ENCODE results near the gene BTBD17. TPM values are rescaled to one million over a fixed set of nuclear protein-coding genes. Genes with fewer than 3 reads are reported as not detected.

Gene BTBD17
- total and polyA plus RNA-seq, 2 experiments from 2014 or later, result 1.9 to 5.0 TPM

DNA sequence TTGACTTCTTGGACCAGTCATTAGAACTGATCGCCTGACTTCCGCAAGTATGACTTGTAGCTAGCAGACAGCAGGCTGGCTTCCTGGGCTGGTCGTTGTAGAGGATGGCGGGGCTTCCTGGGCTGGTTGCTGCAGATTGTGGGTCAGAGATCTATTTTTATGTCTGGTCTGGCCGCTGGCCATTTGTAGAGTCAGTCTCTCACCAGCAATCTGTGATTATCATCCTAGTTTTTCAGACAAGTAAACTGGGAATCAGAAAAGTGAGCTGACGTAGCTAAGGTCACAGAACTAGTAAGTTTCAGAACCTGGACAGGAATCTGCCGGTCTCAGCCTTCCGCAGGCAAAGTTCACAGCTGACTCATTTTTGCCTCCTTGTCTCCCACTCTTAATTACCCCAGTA is 24.7 kb upstream of the BTBD17 start (continued):
- TF ChIP-seq, protein P1, sequence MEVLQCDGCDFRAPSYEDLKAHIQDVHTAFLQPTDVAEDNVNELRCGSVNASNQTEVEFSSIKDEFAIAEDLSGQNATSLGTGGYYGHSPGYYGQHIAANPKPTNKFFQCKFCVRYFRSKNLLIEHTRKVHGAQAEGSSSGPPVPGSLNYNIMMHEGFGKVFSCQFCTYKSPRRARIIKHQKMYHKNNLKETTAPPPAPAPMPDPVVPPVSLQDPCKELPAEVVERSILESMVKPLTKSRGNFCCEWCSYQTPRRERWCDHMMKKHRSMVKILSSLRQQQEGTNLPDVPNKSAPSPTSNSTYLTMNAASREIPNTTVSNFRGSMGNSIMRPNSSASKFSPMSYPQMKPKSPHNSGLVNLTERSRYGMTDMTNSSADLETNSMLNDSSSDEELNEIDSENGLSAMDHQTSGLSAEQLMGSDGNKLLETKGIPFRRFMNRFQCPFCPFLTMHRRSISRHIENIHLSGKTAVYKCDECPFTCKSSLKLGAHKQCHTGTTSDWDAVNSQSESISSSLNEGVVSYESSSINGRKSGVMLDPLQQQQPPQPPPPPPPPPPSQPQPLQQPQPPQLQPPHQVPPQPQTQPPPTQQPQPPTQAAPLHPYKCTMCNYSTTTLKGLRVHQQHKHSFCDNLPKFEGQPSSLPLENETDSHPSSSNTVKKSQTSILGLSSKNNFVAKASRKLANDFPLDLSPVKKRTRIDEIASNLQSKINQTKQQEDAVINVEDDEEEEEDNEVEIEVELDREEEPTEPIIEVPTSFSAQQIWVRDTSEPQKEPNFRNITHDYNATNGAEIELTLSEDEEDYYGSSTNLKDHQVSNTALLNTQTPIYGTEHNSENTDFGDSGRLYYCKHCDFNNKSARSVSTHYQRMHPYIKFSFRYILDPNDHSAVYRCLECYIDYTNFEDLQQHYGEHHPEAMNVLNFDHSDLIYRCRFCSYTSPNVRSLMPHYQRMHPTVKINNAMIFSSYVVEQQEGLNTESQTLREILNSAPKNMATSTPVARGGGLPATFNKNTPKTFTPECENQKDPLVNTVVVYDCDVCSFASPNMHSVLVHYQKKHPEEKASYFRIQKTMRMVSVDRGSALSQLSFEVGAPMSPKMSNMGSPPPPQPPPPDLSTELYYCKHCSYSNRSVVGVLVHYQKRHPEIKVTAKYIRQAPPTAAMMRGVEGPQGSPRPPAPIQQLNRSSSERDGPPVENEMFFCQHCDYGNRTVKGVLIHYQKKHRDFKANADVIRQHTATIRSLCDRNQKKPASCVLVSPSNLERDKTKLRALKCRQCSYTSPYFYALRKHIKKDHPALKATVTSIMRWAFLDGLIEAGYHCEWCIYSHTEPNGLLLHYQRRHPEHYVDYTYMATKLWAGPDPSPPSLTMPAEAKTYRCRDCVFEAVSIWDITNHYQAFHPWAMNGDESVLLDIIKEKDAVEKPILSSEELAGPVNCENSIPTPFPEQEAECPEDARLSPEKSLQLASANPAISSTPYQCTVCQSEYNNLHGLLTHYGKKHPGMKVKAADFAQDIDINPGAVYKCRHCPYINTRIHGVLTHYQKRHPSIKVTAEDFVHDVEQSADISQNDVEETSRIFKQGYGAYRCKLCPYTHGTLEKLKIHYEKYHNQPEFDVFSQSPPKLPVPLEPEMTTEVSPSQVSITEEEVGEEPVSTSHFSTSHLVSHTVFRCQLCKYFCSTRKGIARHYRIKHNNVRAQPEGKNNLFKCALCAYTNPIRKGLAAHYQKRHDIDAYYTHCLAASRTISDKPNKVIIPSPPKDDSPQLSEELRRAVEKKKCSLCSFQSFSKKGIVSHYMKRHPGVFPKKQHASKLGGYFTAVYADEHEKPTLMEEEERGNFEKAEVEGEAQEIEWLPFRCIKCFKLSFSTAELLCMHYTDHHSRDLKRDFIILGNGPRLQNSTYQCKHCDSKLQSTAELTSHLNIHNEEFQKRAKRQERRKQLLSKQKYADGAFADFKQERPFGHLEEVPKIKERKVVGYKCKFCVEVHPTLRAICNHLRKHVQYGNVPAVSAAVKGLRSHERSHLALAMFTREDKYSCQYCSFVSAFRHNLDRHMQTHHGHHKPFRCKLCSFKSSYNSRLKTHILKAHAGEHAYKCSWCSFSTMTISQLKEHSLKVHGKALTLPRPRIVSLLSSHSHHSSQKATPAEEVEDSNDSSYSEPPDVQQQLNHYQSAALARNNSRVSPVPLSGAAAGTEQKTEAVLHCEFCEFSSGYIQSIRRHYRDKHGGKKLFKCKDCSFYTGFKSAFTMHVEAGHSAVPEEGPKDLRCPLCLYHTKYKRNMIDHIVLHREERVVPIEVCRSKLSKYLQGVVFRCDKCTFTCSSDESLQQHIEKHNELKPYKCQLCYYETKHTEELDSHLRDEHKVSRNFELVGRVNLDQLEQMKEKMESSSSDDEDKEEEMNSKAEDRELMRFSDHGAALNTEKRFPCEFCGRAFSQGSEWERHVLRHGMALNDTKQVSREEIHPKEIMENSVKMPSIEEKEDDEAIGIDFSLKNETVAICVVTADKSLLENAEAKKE (CRISPR knock-in tag; IDR thresholded peaks at IDR 0.05), result no peak
- no peak for TF ChIP-seq EZH2phosphoT487 (IDR thresholded peaks at IDR 0.05; ENCODE audit: unreplicated experiment)
- TF ChIP-seq JUNB (IDR thresholded peaks at IDR 0.05; ENCODE audit: unreplicated experiment), result no peak
- TF ChIP-seq ZNF331 (CRISPR knock-in tag; IDR thresholded peaks at IDR 0.05; ENCODE audit: low read depth), result no peak
- TF ChIP-seq ZNF114 (CRISPR knock-in tag; IDR thresholded peaks at IDR 0.05), result no peak
- no peak for TF ChIP-seq STAT1 (IDR thresholded peaks at IDR 0.05; ENCODE audit: unreplicated experiment)
- no peak for TF ChIP-seq EZH2 (IDR thresholded peaks at IDR 0.05; ENCODE audit: low read depth, unreplicated experiment)
- TF ChIP-seq POLR2AphosphoS5 (IDR thresholded peaks at IDR 0.05; ENCODE audit: low read depth), result no peak

DNA sequence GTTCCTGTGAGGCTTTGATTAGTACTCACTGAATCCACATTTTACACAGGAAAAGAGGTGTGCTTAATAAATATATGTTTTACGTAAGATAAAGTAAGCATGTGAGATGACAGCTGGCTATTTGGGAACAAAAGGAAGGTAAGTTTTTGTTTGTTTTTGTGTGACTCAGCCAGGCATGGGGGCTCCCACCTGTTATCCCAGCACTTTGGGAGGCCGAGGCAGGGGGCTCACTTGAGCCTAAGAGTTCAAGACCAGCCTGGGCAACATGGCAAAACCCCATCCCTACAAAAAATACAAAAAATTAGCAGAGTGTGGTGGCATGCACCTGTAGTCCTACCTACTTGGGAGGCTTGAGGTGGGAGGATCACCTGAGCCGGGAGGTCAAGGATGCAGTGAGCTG is 23.5 kb upstream of the BTBD17 start:
- DNase-seq (ENCODE audit: low spot score) (no peak), ATAC-seq (no peak)
- no peaks in the 10 kb centered on the region for H3K9me3 Mint-ChIP-seq
- Histone ChIP-seq H3K36me3 (ENCODE audit: insufficient read depth) (no peaks in the 10 kb centered on the region), H4K20me1 (replicated peaks; ENCODE audit: insufficient read depth) (no peaks in the 10 kb centered on the region), H3K4me1 (ENCODE audit: insufficient read depth) (peaks cover 27% of the 10 kb centered on the region), H3K27ac (ENCODE audit: low read depth) (no peak overlapping the region), H3K27me3 (ENCODE audit: insufficient read depth) (no peaks in the 10 kb centered on the region), H2AFZ (no peak overlapping the region), H3K79me2 (replicated peaks; ENCODE audit: insufficient read depth) (no peaks in the 10 kb centered on the region), H3K9me2 (ENCODE audit: insufficient read depth) (no peaks in the 10 kb centered on the region), H3F3A (replicated peaks; ENCODE audit: low read depth) (0 out of 2 replicates have a peak, but pooled peaks cover 3% of the 10 kb centered on the region), H3K4me2 (no peak overlapping the region), H3K4me3 (no peak overlapping the region)
- H3K27me3 Mint-ChIP-seq (ENCODE audit: insufficient read depth, low read depth, poor library complexity), result peaks cover 18% of the 10 kb centered on the region
- H3K27ac Mint-ChIP-seq, result no peak overlapping the region
- peaks cover 38% of the 10 kb centered on the region for H3K4me1 Mint-ChIP-seq
- no peak overlapping the region for H3K4me3 Mint-ChIP-seq
- H3K36me3 Mint-ChIP-seq (ENCODE audit: low read depth), result no peaks in the 10 kb centered on the region
- TF ChIP-seq ZNF114 (CRISPR knock-in tag; IDR thresholded peaks at IDR 0.05) (no peak), ZNF331 (CRISPR knock-in tag; IDR thresholded peaks at IDR 0.05; ENCODE audit: low read depth) (no peak), POLR2AphosphoS5 (IDR thresholded peaks at IDR 0.05; ENCODE audit: low read depth) (no peak), EZH2 (IDR thresholded peaks at IDR 0.05; ENCODE audit: low read depth, unreplicated experiment) (no peak), REST (IDR thresholded peaks at IDR 0.05; ENCODE audit: unreplicated experiment) (no peak), CREB1 (CRISPR knock-in tag; IDR thresholded peaks at IDR 0.05; ENCODE audit: low read depth) (no peak), STAT1 (IDR thresholded peaks at IDR 0.05; ENCODE audit: unreplicated experiment) (no peak), NANOG (IDR thresholded peaks at IDR 0.05; ENCODE audit: borderline replicate concordance) (no peak), JUNB (IDR thresholded peaks at IDR 0.05; ENCODE audit: unreplicated experiment) (no peak)
- TF ChIP-seq, protein P2, sequence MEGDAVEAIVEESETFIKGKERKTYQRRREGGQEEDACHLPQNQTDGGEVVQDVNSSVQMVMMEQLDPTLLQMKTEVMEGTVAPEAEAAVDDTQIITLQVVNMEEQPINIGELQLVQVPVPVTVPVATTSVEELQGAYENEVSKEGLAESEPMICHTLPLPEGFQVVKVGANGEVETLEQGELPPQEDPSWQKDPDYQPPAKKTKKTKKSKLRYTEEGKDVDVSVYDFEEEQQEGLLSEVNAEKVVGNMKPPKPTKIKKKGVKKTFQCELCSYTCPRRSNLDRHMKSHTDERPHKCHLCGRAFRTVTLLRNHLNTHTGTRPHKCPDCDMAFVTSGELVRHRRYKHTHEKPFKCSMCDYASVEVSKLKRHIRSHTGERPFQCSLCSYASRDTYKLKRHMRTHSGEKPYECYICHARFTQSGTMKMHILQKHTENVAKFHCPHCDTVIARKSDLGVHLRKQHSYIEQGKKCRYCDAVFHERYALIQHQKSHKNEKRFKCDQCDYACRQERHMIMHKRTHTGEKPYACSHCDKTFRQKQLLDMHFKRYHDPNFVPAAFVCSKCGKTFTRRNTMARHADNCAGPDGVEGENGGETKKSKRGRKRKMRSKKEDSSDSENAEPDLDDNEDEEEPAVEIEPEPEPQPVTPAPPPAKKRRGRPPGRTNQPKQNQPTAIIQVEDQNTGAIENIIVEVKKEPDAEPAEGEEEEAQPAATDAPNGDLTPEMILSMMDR (conservative IDR thresholded peaks at IDR 0.05; ENCODE audit: low read depth in 2 of 2), result no peak

Measured in GM23338 (cell line).